PC-3 (cell line): ENCODE data around the gene FOXN3. TPM values are rescaled to one million over a fixed set of nuclear protein-coding genes. Genes with fewer than 3 reads are reported as not detected.
"Not testable (repeated sequence)": the region's sequence is repeated elsewhere in the genome, so short reads cannot be mapped to it uniquely, and the experiment has no call there.

Source experiments
- ATAC-seq: fragments of 200-7000 bp; cut with Tn5 transposase; 2 replicates; pipeline ENCODE4 v1.9.1; 2020; ENCODE audit warnings: mild to moderate bottlenecking, moderate library complexity
- BruUV-seq: library from RNA; stranded (reverse); fragments of 400-500 nt; replicated peaks from 2 replicates; lab custom pipeline; 2021; lab: Mats Ljungman, UMichigan
- CTCF ChIA-PET: fragments of 300-600 bp; sonication (Branson Sonifier 250); formaldehyde crosslinking; loops from one replicate; lab custom pipeline; 2022; ENCODE audit warnings: antibody characterized with exemption; lab: Charles Lee
- POLR2A ChIA-PET: fragments of 300-600 bp; sonication (Branson Sonifier 250); formaldehyde crosslinking; loops from one replicate; lab custom pipeline; 2022; ENCODE audit warnings: antibody characterized with exemption; ENCODE audit not compliant: unreplicated experiment; lab: Charles Lee
- DNase-seq: peaks from one replicate; pipeline ENCODE4 v3.0.0-alpha.2; 2015
- H2AFZ ChIP-seq: fragments of 300-600 bp; sonication (generic); 2 replicates; pipeline ENCODE4 v1.6.0; 2016; ENCODE audit warnings: antibody characterized with exemption, low read length
- H3F3A ChIP-seq: fragments of 300-600 bp; sonication (generic); one replicate; pipeline ENCODE4 v1.6.0; 2017; ENCODE audit warnings: antibody characterized with exemption, low read length, control low read depth, mild to moderate bottlenecking; ENCODE audit not compliant: unreplicated experiment
- H3K27ac ChIP-seq: fragments of 300-600 bp; sonication (generic); 2 replicates; pipeline ENCODE4 v1.5.1; 2016; ENCODE audit warnings: mild to moderate bottlenecking, low read length
- H3K27me3 ChIP-seq: fragments of 300-600 bp; sonication (generic); 2 replicates; pipeline ENCODE4 v1.6.1; 2016; ENCODE audit warnings: low read length, mixed read lengths
- H3K36me3 ChIP-seq: fragments of 300-600 bp; sonication (generic); 2 replicates; pipeline ENCODE4 v1.6.1; 2016; ENCODE audit warnings: low read depth, mixed run types, low read length, mixed read lengths
- H3K4me1 ChIP-seq: fragments of 300-600 bp; sonication (generic); 2 replicates; pipeline ENCODE4 v1.5.1; 2016; ENCODE audit warnings: low read length; ENCODE audit not compliant: insufficient read depth
- H3K4me2 ChIP-seq: fragments of 300-600 bp; sonication (generic); 2 replicates; pipeline ENCODE4 v1.6.0; 2016; ENCODE audit warnings: low read length
- H3K4me3 ChIP-seq: fragments of 300-600 bp; sonication (generic); 2 replicates; pipeline ENCODE4 v1.5.1; 2016; ENCODE audit warnings: mild to moderate bottlenecking, low read length, mixed read lengths
- H3K79me2 ChIP-seq: fragments of 300-600 bp; sonication (generic); 2 replicates; pipeline ENCODE4 v1.6.1; 2017; ENCODE audit warnings: low read length, mixed read lengths
- H3K9ac ChIP-seq: fragments of 300-600 bp; sonication (generic); 2 replicates; pipeline ENCODE4 v1.6.0; 2016; ENCODE audit warnings: mild to moderate bottlenecking, low read length
- H3K9me2 ChIP-seq: fragments of 300-600 bp; sonication (generic); replicated peaks from 2 replicates; pipeline ENCODE4 v1.6.1; 2016; ENCODE audit warnings: mixed run types, low read length, mixed read lengths
- H3K9me3 ChIP-seq: fragments of 300-600 bp; sonication (generic); 2 replicates; pipeline ENCODE4 v1.6.1; 2016; ENCODE audit warnings: low read length, mixed read lengths
- H4K20me1 ChIP-seq: fragments of 300-600 bp; sonication (generic); 2 replicates; pipeline ENCODE4 v1.6.1; 2016; ENCODE audit warnings: low read length, mixed read lengths
- EZH2 ChIP-seq: fragments of 300-600 bp; sonication (generic); IDR thresholded peaks from one replicate; pipeline ENCODE4 v1.6.1; 2017; ENCODE audit warnings: antibody characterized with exemption, mild to moderate bottlenecking, low read length; ENCODE audit not compliant: unreplicated experiment
- EZH2phosphoT487 ChIP-seq: fragments of 300-600 bp; sonication (generic); IDR thresholded peaks from 2 replicates; pipeline ENCODE4 v1.6.1; 2018; ENCODE audit warnings: mild to moderate bottlenecking, antibody characterized with exemption, low read length, borderline replicate concordance
- intact Hi-C: fragments of 100-400 bp; cut with micrococcal nuclease; formaldehyde crosslinking; loops from 2 replicates; pipeline ENCODE4 v1.9.0; 2023
- total RNA-seq: library from RNA; depleted of rRNA; stranded (reverse); fragments of >200 nt; gene quantifications from 2 replicates; pipeline ENCODE4 v1.2.3, GENCODE V29; 2014
- TF ChIP-seq, protein P1 (sequence below): fragments of 300-600 bp; sonication (generic); conservative IDR thresholded peaks from 2 replicates; pipeline ENCODE4 v1.5.1; 2017; ENCODE audit warnings: antibody characterized with exemption, low read depth, mild to moderate bottlenecking, low read length

FOXN3 gene
- total RNA-seq, 1 experiment from 2014 or later = 13.3 TPM

DNA sequence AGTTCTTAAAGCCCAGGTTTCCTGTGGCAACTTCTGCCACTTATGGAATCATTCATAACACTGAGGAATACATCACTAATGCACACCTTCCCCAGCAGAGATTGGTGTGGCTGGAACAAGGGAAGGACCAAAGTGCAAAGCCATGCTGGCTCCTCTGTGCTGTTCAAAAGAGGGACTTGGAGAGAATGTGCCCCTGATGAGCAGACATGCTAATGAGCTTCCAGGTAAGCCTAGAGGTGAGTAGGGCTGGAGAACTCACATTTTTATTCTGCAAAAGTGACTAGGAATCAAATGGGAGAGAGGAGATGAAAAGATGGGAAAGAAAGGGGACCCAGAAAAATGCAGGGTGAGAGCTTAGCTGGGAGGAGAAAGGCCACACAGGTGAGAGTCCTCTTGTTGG is 302.9 kb downstream of the FOXN3 start:
- Histone ChIP-seq H3K27ac (no peak overlapping the region), H3K9me3 (no peaks in the 10 kb centered on the region), H3K36me3 (no peaks in the 10 kb centered on the region), H3K4me3 (no peak overlapping the region), H2AFZ (no peak overlapping the region), H3K4me1 (no peaks in the 10 kb centered on the region), H3K4me2 (no peak overlapping the region), H3K9me2 (no peaks in the 10 kb centered on the region), H3F3A (no peaks in the 10 kb centered on the region), H3K9ac (no peak overlapping the region), H3K27me3 (peaks cover 4% of the 10 kb centered on the region), H3K79me2 (no peaks in the 10 kb centered on the region), H4K20me1 (no peaks in the 10 kb centered on the region)
- no TSS peak for BruUV-seq
- intact Hi-C loops = no loop called here
- ChIA-PET CTCF (no interaction called here), POLR2A (no interaction called here)
- TF ChIP-seq, protein P1, sequence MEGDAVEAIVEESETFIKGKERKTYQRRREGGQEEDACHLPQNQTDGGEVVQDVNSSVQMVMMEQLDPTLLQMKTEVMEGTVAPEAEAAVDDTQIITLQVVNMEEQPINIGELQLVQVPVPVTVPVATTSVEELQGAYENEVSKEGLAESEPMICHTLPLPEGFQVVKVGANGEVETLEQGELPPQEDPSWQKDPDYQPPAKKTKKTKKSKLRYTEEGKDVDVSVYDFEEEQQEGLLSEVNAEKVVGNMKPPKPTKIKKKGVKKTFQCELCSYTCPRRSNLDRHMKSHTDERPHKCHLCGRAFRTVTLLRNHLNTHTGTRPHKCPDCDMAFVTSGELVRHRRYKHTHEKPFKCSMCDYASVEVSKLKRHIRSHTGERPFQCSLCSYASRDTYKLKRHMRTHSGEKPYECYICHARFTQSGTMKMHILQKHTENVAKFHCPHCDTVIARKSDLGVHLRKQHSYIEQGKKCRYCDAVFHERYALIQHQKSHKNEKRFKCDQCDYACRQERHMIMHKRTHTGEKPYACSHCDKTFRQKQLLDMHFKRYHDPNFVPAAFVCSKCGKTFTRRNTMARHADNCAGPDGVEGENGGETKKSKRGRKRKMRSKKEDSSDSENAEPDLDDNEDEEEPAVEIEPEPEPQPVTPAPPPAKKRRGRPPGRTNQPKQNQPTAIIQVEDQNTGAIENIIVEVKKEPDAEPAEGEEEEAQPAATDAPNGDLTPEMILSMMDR = no peak
- no peak for DNase-seq
- ATAC-seq = no peak

DNA sequence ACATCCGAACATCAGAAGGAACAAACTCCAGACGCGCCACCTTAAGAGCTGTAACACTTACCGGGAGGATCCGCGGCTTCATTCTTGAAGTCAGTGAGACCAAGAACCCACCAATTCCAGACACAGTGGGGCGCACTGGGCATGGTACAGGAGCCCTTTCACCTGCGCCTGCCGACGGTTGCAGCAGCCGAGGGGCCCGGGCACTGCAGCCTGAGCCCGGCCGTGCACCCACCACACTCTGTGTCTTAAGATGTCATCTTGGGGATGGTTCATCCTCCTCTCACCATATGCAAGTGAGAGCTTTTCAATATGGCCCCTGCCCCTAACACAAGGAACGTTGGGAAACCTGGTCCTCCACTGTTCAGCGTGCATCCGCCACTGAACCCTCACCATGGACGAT is 304.3 kb downstream of the FOXN3 start:
- H4K20me1 ChIP-seq = no peaks in the 10 kb centered on the region
- TF ChIP-seq, protein P1 = no peak
- TF ChIP-seq EZH2phosphoT487 = no peak
- no peak for TF ChIP-seq EZH2
- H3K9me2 ChIP-seq = no peaks in the 10 kb centered on the region
- ATAC-seq = no peak
- H3K9ac ChIP-seq = no peak overlapping the region
- no peaks in the 10 kb centered on the region for H3K4me1 ChIP-seq
- BruUV-seq = no TSS peak
- no peak overlapping the region for H3K4me3 ChIP-seq
- no peak overlapping the region for H2AFZ ChIP-seq
- no peaks in the 10 kb centered on the region for H3K36me3 ChIP-seq
- no peak overlapping the region for H3K27ac ChIP-seq
- no peak for DNase-seq
- H3K79me2 ChIP-seq = no peaks in the 10 kb centered on the region
- ChIA-PET POLR2A (no interaction called here), CTCF (no interaction called here)
- intact Hi-C loops = no loop called here
- no peaks in the 10 kb centered on the region for H3F3A ChIP-seq
- H3K4me2 ChIP-seq = no peak overlapping the region
- no peaks in the 10 kb centered on the region for H3K9me3 ChIP-seq
- peaks cover 4% of the 10 kb centered on the region for H3K27me3 ChIP-seq

- CTCF ChIA-PET, H3K9me2 ChIP-seq, H3F3A ChIP-seq, intact Hi-C loops, H3K4me2 ChIP-seq, H3K79me2 ChIP-seq, H3K4me1 ChIP-seq, H3K9me3 ChIP-seq, H3K27ac ChIP-seq, POLR2A ChIA-PET, H3K9ac ChIP-seq, H4K20me1 ChIP-seq, H2AFZ ChIP-seq, DNase-seq, H3K36me3 ChIP-seq, H3K27me3 ChIP-seq, BruUV-seq, H3K4me3 ChIP-seq, ATAC-seq: not testable (repeated sequence)
Observed at GRCh38 chr14:89111766-89112543, 305.1 kb downstream of the FOXN3 start.

- H2AFZ ChIP-seq, H3K36me3 ChIP-seq, H3K9me2 ChIP-seq, H3K79me2 ChIP-seq, ATAC-seq, H3F3A ChIP-seq, H3K4me2 ChIP-seq, intact Hi-C loops, CTCF ChIA-PET, POLR2A ChIA-PET, H3K9ac ChIP-seq, H3K27ac ChIP-seq, H3K9me3 ChIP-seq, H3K4me3 ChIP-seq, H3K4me1 ChIP-seq, H4K20me1 ChIP-seq, DNase-seq, H3K27me3 ChIP-seq, BruUV-seq: not testable (repeated sequence)
Observed at GRCh38 chr14:89111232-89111631, 305.8 kb downstream of the FOXN3 start.
